ENCODE data around the gene SLC30A5. TPM values are rescaled to one million over a fixed set of nuclear protein-coding genes. Genes with fewer than 3 reads are reported as not detected.

SLC30A5 gene
- total and polyA plus RNA-seq, 2 donors (not counting 3 experiments of a cell fraction or from before 2014, with no cell fraction given), result 33.0 to 37.0 TPM

GRCh38 chr5:69137807-69138206, 44.0 kb downstream of the SLC30A5 start:
- Histone ChIP-seq H2AFZ (ENCODE audit: low read depth, low read length) (no peak overlapping the region), H3K79me2 (ENCODE audit: control insufficient read depth, insufficient read depth, low read length) (no peaks in the 10 kb centered on the region), H3K9me1 (replicated peaks; ENCODE audit: control insufficient read depth, extremely low read depth, insufficient read depth, low read length) (no peaks in the 10 kb centered on the region), H3K27me3 (ENCODE audit: control insufficient read depth in 2 of 2, insufficient read depth in 2 of 2, low read length in 2 of 2) (no peaks in the 10 kb centered on the region), H3K4me1 (ENCODE audit: control insufficient read depth, extremely low read depth, insufficient read depth, low read length) (no peaks in the 10 kb centered on the region), H3K27ac (ENCODE audit: insufficient read depth, low read depth, low read length) (no peak overlapping the region), H4K20me1 (replicated peaks; ENCODE audit: control insufficient read depth, extremely low read depth, insufficient read depth, low read length) (no peaks in the 10 kb centered on the region), H3K4me2 (ENCODE audit: insufficient read depth, low read length) (no peak overlapping the region), H3K4me3 (replicated peaks in 1 of 3; ENCODE audit: insufficient read depth in 1 of 3, low read depth in 1 of 3, low read length in 3 of 3) (no peak overlapping the region), H3K36me3 (ENCODE audit: control insufficient read depth in 2 of 2, extremely low read depth in 1 of 2, insufficient read depth in 2 of 2, low read length in 2 of 2) (no peaks in the 10 kb centered on the region), H3K9me3 (replicated peaks; ENCODE audit: control insufficient read depth, insufficient read depth, low read length) (no peaks in the 10 kb centered on the region), H3K9ac (replicated peaks; ENCODE audit: extremely low read depth, insufficient read depth, low read length) (no peak overlapping the region)
- CTCF ChIA-PET, result no interaction called here
- DNase-seq (ENCODE audit: low read depth, low spot score), result no peak
- no peak for FAIRE-seq
- BruUV-seq (replicated peaks), result no TSS peak
- POLR2A ChIA-PET, result no interaction called here
- TF ChIP-seq MYC (IDR thresholded peaks at IDR 0.05; ENCODE audit: low read depth, low read length), result no peak
- no peak for TF ChIP-seq POLR2A (IDR thresholded peaks at IDR 0.05; ENCODE audit: low read depth, low read length)
- no peak for TF ChIP-seq EZH2 (IDR thresholded peaks at IDR 0.05; ENCODE audit: borderline replicate concordance, low read depth, low read length, severe bottlenecking)
- TF ChIP-seq POLR2AphosphoS5 (IDR thresholded peaks at IDR 0.05; ENCODE audit: insufficient read depth, low read depth, low read length), result no peak
- TF ChIP-seq JUN (IDR thresholded peaks at IDR 0.05; ENCODE audit: borderline replicate concordance, insufficient read depth, insufficient read length, low read depth), result no peak
- TF ChIP-seq MAX (IDR thresholded peaks at IDR 0.05; ENCODE audit: insufficient read depth, insufficient read length), result no peak
- TF ChIP-seq GATA2 (IDR thresholded peaks at IDR 0.05; ENCODE audit: insufficient read depth, insufficient read length, low read depth, low read length), result no peak
- TF ChIP-seq CTCF (IDR thresholded peaks at IDR 0.05; ENCODE audit: extremely low read depth in 1 of 2, insufficient read depth in 1 of 2, low read depth in 1 of 2, low read length in 2 of 2), result no peak
- no peak for TF ChIP-seq FOS (IDR thresholded peaks at IDR 0.05; ENCODE audit: borderline replicate concordance, insufficient read depth, low read length)
- intact Hi-C loops (cut with micrococcal nuclease) (no loop called here), dilution Hi-C loops (cut with MboI; ENCODE audit: extremely low pct_ligation_motif_present, low sequenced_read_pairs) (no loop called here)

Data from endothelial cell of umbilical vein (primary cell).